Right renal pelvis (tissue), 4 donors: ENCODE data around the gene CD200. TPM values are rescaled to one million over a fixed set of nuclear protein-coding genes. Genes with fewer than 3 reads are reported as not detected.

Experiments
- DNase-seq, 4 donors: peaks; one replicate each; pipeline ENCODE4 v3.0.0-alpha.2; 2013; ENCODE audit warnings: low read depth in 4 of 4, low spot score in 3 of 4, missing footprints in 1 of 4
- polyA plus RNA-seq, 4 donors: library from polyadenylated mRNA; unstranded; fragments of 120-200 nt; gene quantifications; one replicate each; pipeline ENCODE4 v1.2.1, GENCODE V29; 2013; ENCODE audit not compliant: insufficient read length in 4 of 4

The CD200 gene
- 10 to 100 TPM; 37.5 to 43.0 (median 41.2) TPM for polyA plus RNA-seq

GRCh38 chr3:112333002-112333380 lies at the start of gene CD200:
Gene CD200, plus strand, starts transcription at chr3:112333156. Its CDS starts 57 bp downstream, at chr3:112333213.
- peak in 3 of 4 donors; percentile 54 to 59 (median 55) for DNase-seq

- DNase-seq: no peak
These were observed 43.9 kb upstream of the CD200 start for GRCh38 chr3:112289011-112289410.

- DNase-seq: peak; percentile 56 to 77 (median 74)
These were observed 39.3 kb upstream of the CD200 start, which contains the start of gene SLC9C1 for GRCh38 chr3:112293368-112294321. Gene SLC9C1, minus strand, starts transcription at chr3:112294216. Its CDS starts 7,425 bp downstream, at chr3:112286791.

- DNase-seq: no peak
These were observed 35.2 kb upstream of the CD200 start for GRCh38 chr3:112297714-112298113.

GRCh38 chr3:112298781-112299180 lies 34.2 kb upstream of the CD200 start:
- DNase-seq: no peak

- DNase-seq: peak in 1 of 4 donors; percentile 5
These were observed 30.7 kb upstream of the CD200 start for GRCh38 chr3:112302150-112302830.

- peak in 2 of 4 donors; percentile 18 to 34 for DNase-seq
These were observed 29.8 kb upstream of the CD200 start for GRCh38 chr3:112302881-112303763.

GRCh38 chr3:112303764-112304325 lies 29.1 kb upstream of the CD200 start:
- DNase-seq: peak in 2 of 4 donors; percentile 44 to 47

GRCh38 chr3:112304611-112305010 lies 28.3 kb upstream of the CD200 start:
- no peak for DNase-seq

GRCh38 chr3:112306825-112307224 lies 26.1 kb upstream of the CD200 start:
- DNase-seq: no peak

GRCh38 chr3:112307557-112307956 lies 25.4 kb upstream of the CD200 start:
- no peak for DNase-seq

GRCh38 chr3:112308151-112308911 lies 24.6 kb upstream of the CD200 start:
- no peak for DNase-seq

GRCh38 chr3:112314649-112315048 lies 18.3 kb upstream of the CD200 start:
- DNase-seq: no peak

- DNase-seq: no peak
These were observed 17.2 kb upstream of the CD200 start for GRCh38 chr3:112315791-112316190.

GRCh38 chr3:112319516-112320276 lies 13.3 kb upstream of the CD200 start:
- DNase-seq: no peak

- DNase-seq: no peak
These were observed 12.3 kb upstream of the CD200 start for GRCh38 chr3:112320691-112321090.

- DNase-seq: no peak
These were observed 10.9 kb upstream of the CD200 start for GRCh38 chr3:112321867-112322652.
